ENCODE measurements around the gene TTC39A. TPM values are rescaled to one million over a fixed set of nuclear protein-coding genes. Genes with fewer than 3 reads are reported as not detected.
A peak's percentile ranks its signal among the peaks of the same experiment; 100 is the strongest.

Gene TTC39A
- total RNA-seq, 1 donor from 2014 or later, result 0.95 TPM

DNA sequence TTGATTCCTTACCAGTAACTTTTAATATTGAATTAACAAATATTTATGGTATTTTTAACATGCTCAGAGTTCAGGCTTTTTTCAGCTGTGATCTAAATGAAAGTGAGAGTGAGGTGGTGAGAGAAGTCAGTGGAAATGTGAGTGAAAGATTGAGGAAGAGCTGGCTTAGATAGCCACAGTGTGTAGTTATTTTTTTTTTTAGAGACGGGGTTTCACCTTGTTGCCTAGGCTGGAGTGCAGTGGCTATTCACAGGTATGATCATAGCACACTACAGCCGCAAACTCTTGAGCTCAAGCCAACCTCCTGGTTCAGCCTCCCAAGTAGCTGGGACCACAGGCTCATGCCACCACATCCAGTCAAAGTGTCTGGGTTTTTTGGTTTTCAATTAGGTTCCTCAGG, 83.3 kb downstream of the TTC39A start:
- Mint-ChIP-seq H3K9me3 (ENCODE audit: unreplicated experiment) (no peaks in the 10 kb centered on the region), H3K4me3 (ENCODE audit: unreplicated experiment) (no peak overlapping the region), H3K36me3 (ENCODE audit: low read depth, unreplicated experiment) (peaks cover 4% of the 10 kb centered on the region), H3K27me3 (ENCODE audit: unreplicated experiment) (peaks cover 1% of the 10 kb centered on the region), H3K4me1 (ENCODE audit: unreplicated experiment) (no peaks in the 10 kb centered on the region), H3K27ac (ENCODE audit: unreplicated experiment) (no peak overlapping the region)
- TF ChIP-seq, protein P1, sequence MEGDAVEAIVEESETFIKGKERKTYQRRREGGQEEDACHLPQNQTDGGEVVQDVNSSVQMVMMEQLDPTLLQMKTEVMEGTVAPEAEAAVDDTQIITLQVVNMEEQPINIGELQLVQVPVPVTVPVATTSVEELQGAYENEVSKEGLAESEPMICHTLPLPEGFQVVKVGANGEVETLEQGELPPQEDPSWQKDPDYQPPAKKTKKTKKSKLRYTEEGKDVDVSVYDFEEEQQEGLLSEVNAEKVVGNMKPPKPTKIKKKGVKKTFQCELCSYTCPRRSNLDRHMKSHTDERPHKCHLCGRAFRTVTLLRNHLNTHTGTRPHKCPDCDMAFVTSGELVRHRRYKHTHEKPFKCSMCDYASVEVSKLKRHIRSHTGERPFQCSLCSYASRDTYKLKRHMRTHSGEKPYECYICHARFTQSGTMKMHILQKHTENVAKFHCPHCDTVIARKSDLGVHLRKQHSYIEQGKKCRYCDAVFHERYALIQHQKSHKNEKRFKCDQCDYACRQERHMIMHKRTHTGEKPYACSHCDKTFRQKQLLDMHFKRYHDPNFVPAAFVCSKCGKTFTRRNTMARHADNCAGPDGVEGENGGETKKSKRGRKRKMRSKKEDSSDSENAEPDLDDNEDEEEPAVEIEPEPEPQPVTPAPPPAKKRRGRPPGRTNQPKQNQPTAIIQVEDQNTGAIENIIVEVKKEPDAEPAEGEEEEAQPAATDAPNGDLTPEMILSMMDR (IDR thresholded peaks at IDR 0.05; ENCODE audit: unreplicated experiment), result no peak
- no peak for DNase-seq (ENCODE audit: low spot score)

DNA sequence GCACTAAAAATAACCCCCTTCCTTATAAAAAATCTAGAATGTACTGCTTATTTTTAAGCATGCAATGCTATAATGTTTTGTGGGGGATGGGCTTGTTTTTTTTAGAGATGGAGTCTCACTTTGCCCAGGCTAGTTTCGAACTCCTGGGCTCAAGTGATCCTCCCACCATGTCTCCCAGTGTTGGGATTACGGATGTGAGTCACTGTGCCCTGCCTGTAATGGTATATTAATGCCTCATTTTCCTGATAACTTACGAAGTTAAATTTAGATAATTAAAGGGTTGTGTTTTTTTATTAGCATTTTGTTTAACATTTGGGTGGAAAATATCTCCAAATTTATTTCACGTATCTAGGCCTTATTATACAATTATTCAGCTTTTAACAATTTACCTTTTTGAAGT, 87.8 kb downstream of the TTC39A start:
- H3K4me1 Mint-ChIP-seq (ENCODE audit: unreplicated experiment), result peaks cover 14% of the 10 kb centered on the region
- peaks cover 4% of the 10 kb centered on the region for H3K36me3 Mint-ChIP-seq (ENCODE audit: low read depth, unreplicated experiment)
- no peak overlapping the region for H3K4me3 Mint-ChIP-seq (ENCODE audit: unreplicated experiment)
- no peaks in the 10 kb centered on the region for H3K9me3 Mint-ChIP-seq (ENCODE audit: unreplicated experiment)
- TF ChIP-seq, protein P1 (IDR thresholded peaks at IDR 0.05; ENCODE audit: unreplicated experiment), result no peak
- H3K27ac Mint-ChIP-seq (ENCODE audit: unreplicated experiment), result no peak overlapping the region
- peaks cover 1% of the 10 kb centered on the region for H3K27me3 Mint-ChIP-seq (ENCODE audit: unreplicated experiment)
- no peak for DNase-seq (ENCODE audit: low spot score)

DNA sequence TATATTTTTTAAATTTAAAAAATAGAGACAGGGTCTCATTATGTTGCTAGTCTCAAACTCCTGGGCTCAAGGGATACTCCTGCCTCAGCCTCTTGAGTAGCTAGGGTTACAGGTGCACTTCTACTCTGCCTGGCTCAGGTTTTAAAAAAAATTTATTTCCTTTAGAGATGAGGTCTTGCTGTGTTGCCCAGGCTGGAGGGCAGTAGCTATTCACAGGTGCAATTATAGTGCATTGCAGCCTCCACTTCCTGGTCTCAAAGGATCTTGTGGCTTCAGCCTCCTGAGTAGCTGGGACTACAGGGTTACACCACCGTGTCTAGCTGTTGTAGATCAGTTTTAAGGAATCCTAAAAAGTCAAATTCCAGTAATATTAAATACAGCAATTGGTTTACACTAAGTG, 89.2 kb downstream of the TTC39A start:
- Mint-ChIP-seq H3K4me1 (ENCODE audit: unreplicated experiment) (peaks cover 14% of the 10 kb centered on the region), H3K27me3 (ENCODE audit: unreplicated experiment) (peaks cover 1% of the 10 kb centered on the region), H3K27ac (ENCODE audit: unreplicated experiment) (no peak overlapping the region), H3K9me3 (ENCODE audit: unreplicated experiment) (no peaks in the 10 kb centered on the region), H3K4me3 (ENCODE audit: unreplicated experiment) (no peak overlapping the region), H3K36me3 (ENCODE audit: low read depth, unreplicated experiment) (peaks cover 4% of the 10 kb centered on the region)
- TF ChIP-seq, protein P1 (IDR thresholded peaks at IDR 0.05; ENCODE audit: unreplicated experiment), result no peak
- DNase-seq (ENCODE audit: low spot score), result no peak

DNA sequence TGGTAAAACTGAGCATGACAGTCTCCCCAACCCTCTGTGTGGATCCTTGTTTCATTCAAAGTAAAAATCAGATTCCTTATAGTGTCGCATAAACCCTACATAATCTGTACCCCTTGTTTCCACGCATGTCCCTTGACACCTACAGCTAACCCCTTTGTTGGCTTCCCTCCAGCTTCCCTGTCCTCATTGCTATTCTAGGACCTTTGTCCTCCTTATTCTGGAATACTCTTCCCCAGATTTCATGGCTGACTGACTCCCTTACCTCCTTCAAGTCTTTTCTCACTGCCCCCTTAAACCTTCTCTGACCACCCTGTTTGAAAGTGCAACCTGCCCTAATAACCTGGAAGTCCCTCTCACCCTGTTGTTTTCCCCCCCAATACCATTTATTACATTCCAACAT, 90.3 kb downstream of the TTC39A start:
- Mint-ChIP-seq H3K9me3 (ENCODE audit: unreplicated experiment) (no peaks in the 10 kb centered on the region), H3K27me3 (ENCODE audit: unreplicated experiment) (peaks cover 5% of the 10 kb centered on the region), H3K4me1 (ENCODE audit: unreplicated experiment) (peaks cover 22% of the 10 kb centered on the region), H3K27ac (ENCODE audit: unreplicated experiment) (no peak overlapping the region), H3K36me3 (ENCODE audit: low read depth, unreplicated experiment) (peaks cover 11% of the 10 kb centered on the region), H3K4me3 (ENCODE audit: unreplicated experiment) (peak overlapping the region; percentile 24)
- TF ChIP-seq, protein P1 (IDR thresholded peaks at IDR 0.05; ENCODE audit: unreplicated experiment), result no peak
- no peak for DNase-seq (ENCODE audit: low spot score)

DNA sequence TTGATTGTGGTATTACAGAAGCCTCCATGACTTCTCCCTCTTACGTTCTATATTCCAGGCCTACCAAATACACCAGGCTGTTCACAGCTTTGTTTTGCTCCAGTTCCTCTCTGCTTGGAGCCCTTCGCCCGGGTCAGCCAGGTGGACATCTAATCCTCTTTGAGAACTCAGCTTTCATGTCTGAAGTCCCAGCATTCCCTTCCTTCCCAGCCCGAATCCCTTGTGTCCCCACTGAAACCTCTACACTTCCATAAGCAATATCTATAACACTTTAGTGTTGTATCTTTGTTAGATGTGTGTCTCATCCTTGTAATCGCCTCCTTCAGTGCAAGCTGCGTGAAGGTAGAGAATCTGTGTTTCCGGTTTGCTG, 92.3 kb downstream of the TTC39A start:
- no peak for DNase-seq (ENCODE audit: low spot score)
- TF ChIP-seq, protein P1 (IDR thresholded peaks at IDR 0.05; ENCODE audit: unreplicated experiment), result no peak
- peaks cover 7% of the 10 kb centered on the region for H3K36me3 Mint-ChIP-seq (ENCODE audit: low read depth, unreplicated experiment)
- no peaks in the 10 kb centered on the region for H3K9me3 Mint-ChIP-seq (ENCODE audit: unreplicated experiment)
- H3K4me1 Mint-ChIP-seq (ENCODE audit: unreplicated experiment), result peaks cover 26% of the 10 kb centered on the region
- peaks cover 5% of the 10 kb centered on the region for H3K27me3 Mint-ChIP-seq (ENCODE audit: unreplicated experiment)
- no peak overlapping the region for H3K27ac Mint-ChIP-seq (ENCODE audit: unreplicated experiment)
- no peak overlapping the region for H3K4me3 Mint-ChIP-seq (ENCODE audit: unreplicated experiment)
